ENCODE measurements around the gene PAQR6.

PAQR6 gene, protein sequence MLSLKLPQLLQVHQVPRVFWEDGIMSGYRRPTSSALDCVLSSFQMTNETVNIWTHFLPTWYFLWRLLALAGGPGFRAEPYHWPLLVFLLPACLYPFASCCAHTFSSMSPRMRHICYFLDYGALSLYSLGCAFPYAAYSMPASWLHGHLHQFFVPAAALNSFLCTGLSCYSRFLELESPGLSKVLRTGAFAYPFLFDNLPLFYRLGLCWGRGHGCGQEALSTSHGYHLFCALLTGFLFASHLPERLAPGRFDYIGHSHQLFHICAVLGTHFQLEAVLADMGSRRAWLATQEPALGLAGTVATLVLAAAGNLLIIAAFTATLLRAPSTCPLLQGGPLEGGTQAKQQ

GRCh38 chr1:156247460-156248322 lies at the start of gene PAQR6:
Gene PAQR6 (minus strand): TSS chr1:156248056. CDS start chr1:156246731, 1,325 bp downstream.
- Histone ChIP-seq H4K20me1 (ENCODE audit: insufficient read depth, low read length) (no peaks in the 10 kb centered on the region), H3K27ac (ENCODE audit: low read length) (no peak within 1 kb of the TSS), H3F3A (ENCODE audit: insufficient read depth, low read length) (peaks cover 20% of the 10 kb centered on the region), H3K9me3 (replicated peaks; ENCODE audit: insufficient read depth, low read length) (no peaks in the 10 kb centered on the region), H3K4me2 (ENCODE audit: low read depth, low read length) (no peak within 1 kb of the TSS), H3K27me3 (replicated peaks; ENCODE audit: insufficient read depth, low read length) (no peaks in the 10 kb centered on the region), H3K9me2 (replicated peaks; ENCODE audit: insufficient read depth, low read length) (no peaks in the 10 kb centered on the region), H2AFZ (ENCODE audit: low read length) (no peak within 1 kb of the TSS), H3K4me3 (ENCODE audit: low read length) (no peak within 1 kb of the TSS), H3K9ac (ENCODE audit: low read length) (no peak within 1 kb of the TSS), H3K79me2 (ENCODE audit: low read length) (no peaks in the 10 kb centered on the region), H3K4me1 (ENCODE audit: low read length) (peaks cover 7% of the 10 kb centered on the region; the same call in 1 of the 2 replicates), H3K36me3 (replicated peaks; ENCODE audit: insufficient read depth, low read length) (peaks cover 17% of the 10 kb centered on the region; the same call in 1 of the 2 replicates)
- DNase-seq = no peak
- TF ChIP-seq CTCF (IDR thresholded peaks at IDR 0.05; ENCODE audit: low read length) = no peak
- TF ChIP-seq EZH2 (optimal IDR thresholded peaks at IDR 0.05; ENCODE audit: low read depth, low read length) = no peak
- no peak for TF ChIP-seq EZH2phosphoT487 (IDR thresholded peaks at IDR 0.05; ENCODE audit: low read length)

DNA sequence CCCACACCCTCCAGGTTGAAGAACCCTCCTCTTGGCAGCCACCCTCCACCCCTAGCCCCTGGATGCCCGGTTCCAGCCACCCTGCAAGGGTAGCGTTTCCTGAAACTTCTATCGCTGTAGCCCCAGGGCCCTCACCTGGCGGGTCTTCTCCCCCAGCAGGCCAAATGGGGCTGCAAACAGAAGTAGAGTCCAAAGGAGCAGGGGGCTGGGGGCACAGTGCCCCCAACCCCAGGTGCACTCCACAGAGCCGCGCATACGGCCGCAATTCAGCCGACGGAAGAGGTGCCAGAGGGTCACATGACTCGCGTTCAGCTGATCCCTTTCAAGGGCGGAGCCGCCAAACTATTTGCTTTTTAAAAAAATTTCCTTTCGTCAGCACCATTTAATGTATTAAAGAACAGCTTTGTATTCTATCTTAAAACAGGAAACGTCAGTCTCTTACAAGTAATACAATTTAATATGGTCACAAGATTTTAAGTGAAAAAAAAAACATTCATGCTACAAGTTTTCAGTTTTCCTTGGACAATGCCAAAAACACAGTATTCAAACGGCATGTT lies 47.6 kb upstream of the PAQR6 start, which contains the start of gene GLMP:
Gene GLMP, minus strand, starts transcription at position 289 of the 557 bp plus-strand sequence. Its CDS starts 34 bp downstream, at position 255.
- Histone ChIP-seq H3K9ac (ENCODE audit: low read length) (peak within 1 kb of the TSS; percentile 68), H2AFZ (ENCODE audit: low read length) (peak within 1 kb of the TSS; percentile 97)

More for the DNA sequence above, 47.6 kb upstream of the PAQR6 start, which contains the start of gene GLMP:
- H3K79me2 ChIP-seq (ENCODE audit: low read length) = peaks cover 9% of the 10 kb centered on the region
- H3K27me3 ChIP-seq (replicated peaks; ENCODE audit: insufficient read depth, low read length) = no peaks in the 10 kb centered on the region
- no peaks in the 10 kb centered on the region for H3K9me3 ChIP-seq (replicated peaks; ENCODE audit: insufficient read depth, low read length)
- no peaks in the 10 kb centered on the region for H4K20me1 ChIP-seq (ENCODE audit: insufficient read depth, low read length)
- peaks cover 10% of the 10 kb centered on the region; the same call in 1 of the 2 replicates for H3K4me1 ChIP-seq (ENCODE audit: low read length)
- H3K36me3 ChIP-seq (replicated peaks; ENCODE audit: insufficient read depth, low read length) = no peaks in the 10 kb centered on the region
- no peak within 1 kb of the TSS for H3K27ac ChIP-seq (ENCODE audit: low read length)
- H3F3A ChIP-seq (ENCODE audit: insufficient read depth, low read length) = no peaks in the 10 kb centered on the region
- peak within 1 kb of the TSS; percentile 92 for H3K4me2 ChIP-seq (ENCODE audit: low read depth, low read length)
- TF ChIP-seq CTCF (IDR thresholded peaks at IDR 0.05; ENCODE audit: low read length) (no peak), EZH2 (optimal IDR thresholded peaks at IDR 0.05; ENCODE audit: low read depth, low read length) (no peak), EZH2phosphoT487 (IDR thresholded peaks at IDR 0.05; ENCODE audit: low read length) (no peak)
- peak; percentile 77 for DNase-seq
- no peaks in the 10 kb centered on the region for H3K9me2 ChIP-seq (replicated peaks; ENCODE audit: insufficient read depth, low read length)
- peak within 1 kb of the TSS; percentile 90 for H3K4me3 ChIP-seq (ENCODE audit: low read length)
